Fibroblast of villous mesenchyme (primary cell): ENCODE results near the gene TTLL11. TPM values are rescaled to one million over a fixed set of nuclear protein-coding genes. Genes with fewer than 3 reads are reported as not detected.
"Not testable (repeated sequence)": the region's sequence is repeated elsewhere in the genome, so short reads cannot be mapped to it uniquely, and the experiment has no call there.

Experiments
- DNase-seq: peaks from one replicate; pipeline ENCODE4 v3.0.0-alpha.2; 2010; ENCODE audit warnings: low read depth
- H3K4me3 ChIP-seq: 2 replicates; pipeline ENCODE4 v1.5.1; 2011; ENCODE audit warnings: low read depth, mild to moderate bottlenecking, low read length
- total RNA-seq: library from RNA; depleted of rRNA; stranded (reverse); fragments of >200 nt; gene quantifications from 2 replicates; pipeline ENCODE4 v1.2.3, GENCODE V29; 2012
- TF ChIP-seq, protein P1 (sequence below): IDR thresholded peaks from 2 replicates; pipeline ENCODE4 v1.5.1; 2012; ENCODE audit warnings: low read depth, mild to moderate bottlenecking, low read length; ENCODE audit not compliant: insufficient read depth

The TTLL11 gene
- total RNA-seq, 1 donor = 4.3 TPM

- TF ChIP-seq, protein P1, sequence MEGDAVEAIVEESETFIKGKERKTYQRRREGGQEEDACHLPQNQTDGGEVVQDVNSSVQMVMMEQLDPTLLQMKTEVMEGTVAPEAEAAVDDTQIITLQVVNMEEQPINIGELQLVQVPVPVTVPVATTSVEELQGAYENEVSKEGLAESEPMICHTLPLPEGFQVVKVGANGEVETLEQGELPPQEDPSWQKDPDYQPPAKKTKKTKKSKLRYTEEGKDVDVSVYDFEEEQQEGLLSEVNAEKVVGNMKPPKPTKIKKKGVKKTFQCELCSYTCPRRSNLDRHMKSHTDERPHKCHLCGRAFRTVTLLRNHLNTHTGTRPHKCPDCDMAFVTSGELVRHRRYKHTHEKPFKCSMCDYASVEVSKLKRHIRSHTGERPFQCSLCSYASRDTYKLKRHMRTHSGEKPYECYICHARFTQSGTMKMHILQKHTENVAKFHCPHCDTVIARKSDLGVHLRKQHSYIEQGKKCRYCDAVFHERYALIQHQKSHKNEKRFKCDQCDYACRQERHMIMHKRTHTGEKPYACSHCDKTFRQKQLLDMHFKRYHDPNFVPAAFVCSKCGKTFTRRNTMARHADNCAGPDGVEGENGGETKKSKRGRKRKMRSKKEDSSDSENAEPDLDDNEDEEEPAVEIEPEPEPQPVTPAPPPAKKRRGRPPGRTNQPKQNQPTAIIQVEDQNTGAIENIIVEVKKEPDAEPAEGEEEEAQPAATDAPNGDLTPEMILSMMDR = no peak
- H3K4me3 ChIP-seq = no peak overlapping the region
- peak; percentile 47 for DNase-seq
Measured at GRCh38 chr9:121895818-121896544, 197.1 kb downstream of the TTLL11 start.

DNA sequence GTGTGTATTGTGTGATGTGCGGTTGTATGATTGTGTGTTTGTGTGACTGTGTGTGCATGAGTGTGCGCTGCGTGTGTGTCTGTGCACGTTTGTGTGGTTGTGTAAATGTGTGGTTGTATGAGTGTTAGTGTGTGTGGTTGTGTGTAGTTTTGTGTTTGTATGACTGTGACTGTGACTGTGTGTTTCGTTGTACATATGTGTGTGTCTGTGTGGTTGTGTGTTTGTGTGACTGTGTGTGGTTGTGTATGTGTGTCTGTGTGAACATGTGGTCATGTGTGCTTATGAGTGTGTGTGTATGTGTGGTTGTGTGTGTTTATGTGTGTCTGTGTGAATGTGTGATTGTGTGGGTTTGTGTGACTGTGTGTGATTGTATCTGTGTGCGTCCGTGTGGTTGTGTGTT is 197.8 kb downstream of the TTLL11 start:
- H3K4me3 ChIP-seq = no peak overlapping the region
- DNase-seq = no peak
- TF ChIP-seq, protein P1 = no peak

DNA sequence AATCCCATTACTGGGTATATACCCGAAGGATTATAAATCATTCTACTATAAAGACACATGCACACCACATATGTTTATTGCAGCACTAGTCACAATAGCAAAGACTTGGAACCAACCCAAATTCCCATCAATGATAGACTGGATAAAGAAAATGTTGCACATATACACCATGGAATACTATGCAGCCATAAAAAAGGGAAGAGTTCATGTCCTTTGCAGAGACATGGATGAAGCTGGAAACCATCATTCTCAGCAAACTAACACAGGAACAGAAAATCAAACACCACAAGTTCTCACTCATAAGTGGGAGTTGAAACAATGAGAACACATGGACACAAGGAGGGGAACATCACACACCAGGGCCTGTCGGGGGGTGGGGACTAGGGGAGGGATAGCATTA is 198.7 kb downstream of the TTLL11 start:
- H3K4me3 ChIP-seq, DNase-seq: not testable (repeated sequence)

DNA sequence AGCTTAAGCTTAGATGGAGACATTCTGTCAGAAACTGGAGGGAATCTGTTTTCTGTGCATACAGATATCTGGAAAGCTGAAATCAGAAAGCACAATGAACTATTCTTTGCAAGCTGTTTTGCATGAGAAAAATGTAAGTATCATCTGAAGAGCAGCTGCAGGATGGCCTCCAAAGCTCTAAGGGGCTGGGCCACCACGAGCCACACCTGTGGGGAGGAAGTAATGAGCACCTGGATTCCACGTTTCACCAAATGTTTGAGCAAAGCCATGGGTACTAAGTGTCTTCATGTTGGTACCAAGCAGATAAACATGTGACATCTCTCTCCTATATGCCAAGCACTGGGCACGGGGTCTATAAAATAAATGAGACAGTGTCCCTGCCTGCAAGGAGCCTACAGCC is 199.3 kb downstream of the TTLL11 start:
- TF ChIP-seq, protein P1 = no peak
- no peak overlapping the region for H3K4me3 ChIP-seq
- DNase-seq = no peak

DNA sequence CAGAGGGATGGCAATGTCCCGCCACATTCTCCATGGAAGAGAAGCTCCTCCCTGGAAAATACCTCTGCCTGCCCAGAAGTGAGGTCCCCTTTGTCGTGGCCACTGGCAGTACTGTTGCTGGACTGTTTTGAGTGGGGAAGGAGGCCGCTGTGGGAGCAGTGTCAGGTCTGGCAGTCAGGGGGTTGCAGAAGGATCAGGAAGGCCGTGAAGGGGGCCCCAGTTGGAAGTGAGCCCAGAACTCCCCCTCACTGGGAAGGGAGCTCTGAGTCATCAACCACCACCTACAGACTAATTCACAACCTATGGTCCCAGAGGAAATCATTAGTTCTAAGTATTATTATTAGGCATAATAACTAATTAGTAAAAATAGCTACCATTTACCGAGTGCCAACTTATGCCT is 200.4 kb downstream of the TTLL11 start:
- TF ChIP-seq, protein P1 = no peak
- DNase-seq = no peak
- H3K4me3 ChIP-seq = no peak overlapping the region

- DNase-seq = no peak
- TF ChIP-seq, protein P1 = no peak
- H3K4me3 ChIP-seq = no peak overlapping the region
Measured at GRCh38 chr9:121890746-121891145, 202.4 kb downstream of the TTLL11 start.

GRCh38 chr9:121889990-121890563 is 203.0 kb downstream of the TTLL11 start:
- H3K4me3 ChIP-seq = no peak overlapping the region
- DNase-seq = peak; percentile 53
- TF ChIP-seq, protein P1 = no peak
